ENCODE measurements around the gene MYH9. TPM values are rescaled to one million over a fixed set of nuclear protein-coding genes. Genes with fewer than 3 reads are reported as not detected.

MYH9 gene
- total and polyA plus RNA-seq, 2 experiments from 2014 or later, result 58.4 to 233 TPM

DNA sequence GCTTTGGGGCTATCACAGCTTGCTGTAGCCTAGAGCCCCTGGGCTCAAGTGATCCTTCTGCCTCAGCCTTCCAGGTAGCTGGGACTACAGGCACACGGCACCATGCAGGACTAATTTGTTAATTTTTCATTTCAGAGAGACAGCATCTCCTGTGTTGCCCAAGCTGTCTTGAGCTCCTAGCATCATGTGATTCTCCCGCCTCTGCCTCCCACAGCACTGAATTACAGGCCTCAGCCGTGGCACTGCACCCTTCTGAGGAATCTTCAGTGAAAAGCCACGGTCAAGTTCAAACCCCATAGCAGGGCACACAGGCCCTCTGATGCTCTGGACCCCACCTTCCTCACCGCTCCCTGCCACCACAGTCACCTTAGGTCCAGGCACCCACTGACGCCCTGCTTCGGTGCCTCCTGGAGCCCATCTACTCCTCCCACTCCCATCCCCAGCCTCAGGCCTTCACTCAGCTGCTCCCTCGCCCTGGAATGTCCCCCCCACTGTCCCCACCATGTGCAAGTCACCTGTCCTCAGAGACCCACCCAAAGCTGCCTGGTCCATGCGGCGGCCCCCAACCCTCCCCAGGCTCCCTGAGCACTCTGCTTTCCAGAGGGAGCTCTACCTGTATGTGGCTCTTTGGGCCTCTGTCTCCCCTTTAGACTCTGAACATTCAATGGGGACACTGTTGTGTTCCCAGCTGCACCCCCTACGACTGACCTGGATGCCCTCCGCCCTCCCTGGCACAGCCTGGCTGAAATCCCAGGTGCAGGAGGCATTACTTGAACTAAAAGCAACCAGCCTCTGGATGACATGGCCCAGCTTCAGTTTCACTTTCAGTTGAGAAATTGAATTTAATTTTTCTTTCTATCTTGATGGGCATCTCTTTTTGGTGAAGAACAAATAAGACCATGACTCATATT, 150.1 kb downstream of the MYH9 start:
- Mint-ChIP-seq H3K9me3 (peaks cover 4% of the 10 kb centered on the region), H3K36me3 (ENCODE audit: low read depth) (peaks cover 16% of the 10 kb centered on the region), H3K27me3 (ENCODE audit: insufficient read depth, low read depth, poor library complexity) (peaks cover 11% of the 10 kb centered on the region), H3K4me1 (peaks cover 22% of the 10 kb centered on the region), H3K27ac (peak overlapping the region; percentile 86; the same call in 1 of the 2 replicates), H3K4me3 (no peak overlapping the region; the same call in 2 of the 3 replicates)
- no peak overlapping the region for H3K27ac ChIP-seq (ENCODE audit: low read depth)
- H3K4me3 ChIP-seq, result no peak overlapping the region
- H3F3A ChIP-seq (replicated peaks; ENCODE audit: low read depth), result no peaks in the 10 kb centered on the region
- TF ChIP-seq EZH2phosphoT487 (IDR thresholded peaks at IDR 0.05; ENCODE audit: unreplicated experiment), result no peak
- TF ChIP-seq, protein P1, sequence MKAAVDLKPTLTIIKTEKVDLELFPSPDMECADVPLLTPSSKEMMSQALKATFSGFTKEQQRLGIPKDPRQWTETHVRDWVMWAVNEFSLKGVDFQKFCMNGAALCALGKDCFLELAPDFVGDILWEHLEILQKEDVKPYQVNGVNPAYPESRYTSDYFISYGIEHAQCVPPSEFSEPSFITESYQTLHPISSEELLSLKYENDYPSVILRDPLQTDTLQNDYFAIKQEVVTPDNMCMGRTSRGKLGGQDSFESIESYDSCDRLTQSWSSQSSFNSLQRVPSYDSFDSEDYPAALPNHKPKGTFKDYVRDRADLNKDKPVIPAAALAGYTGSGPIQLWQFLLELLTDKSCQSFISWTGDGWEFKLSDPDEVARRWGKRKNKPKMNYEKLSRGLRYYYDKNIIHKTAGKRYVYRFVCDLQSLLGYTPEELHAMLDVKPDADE (IDR thresholded peaks at IDR 0.05), result no peak
- no peak for TF ChIP-seq NANOG (IDR thresholded peaks at IDR 0.05; ENCODE audit: borderline replicate concordance)
- no peak for TF ChIP-seq POLR2AphosphoS5 (IDR thresholded peaks at IDR 0.05; ENCODE audit: low read depth)
- no peak for TF ChIP-seq ZNF331 (CRISPR knock-in tag; IDR thresholded peaks at IDR 0.05; ENCODE audit: low read depth)
- TF ChIP-seq, protein P2, sequence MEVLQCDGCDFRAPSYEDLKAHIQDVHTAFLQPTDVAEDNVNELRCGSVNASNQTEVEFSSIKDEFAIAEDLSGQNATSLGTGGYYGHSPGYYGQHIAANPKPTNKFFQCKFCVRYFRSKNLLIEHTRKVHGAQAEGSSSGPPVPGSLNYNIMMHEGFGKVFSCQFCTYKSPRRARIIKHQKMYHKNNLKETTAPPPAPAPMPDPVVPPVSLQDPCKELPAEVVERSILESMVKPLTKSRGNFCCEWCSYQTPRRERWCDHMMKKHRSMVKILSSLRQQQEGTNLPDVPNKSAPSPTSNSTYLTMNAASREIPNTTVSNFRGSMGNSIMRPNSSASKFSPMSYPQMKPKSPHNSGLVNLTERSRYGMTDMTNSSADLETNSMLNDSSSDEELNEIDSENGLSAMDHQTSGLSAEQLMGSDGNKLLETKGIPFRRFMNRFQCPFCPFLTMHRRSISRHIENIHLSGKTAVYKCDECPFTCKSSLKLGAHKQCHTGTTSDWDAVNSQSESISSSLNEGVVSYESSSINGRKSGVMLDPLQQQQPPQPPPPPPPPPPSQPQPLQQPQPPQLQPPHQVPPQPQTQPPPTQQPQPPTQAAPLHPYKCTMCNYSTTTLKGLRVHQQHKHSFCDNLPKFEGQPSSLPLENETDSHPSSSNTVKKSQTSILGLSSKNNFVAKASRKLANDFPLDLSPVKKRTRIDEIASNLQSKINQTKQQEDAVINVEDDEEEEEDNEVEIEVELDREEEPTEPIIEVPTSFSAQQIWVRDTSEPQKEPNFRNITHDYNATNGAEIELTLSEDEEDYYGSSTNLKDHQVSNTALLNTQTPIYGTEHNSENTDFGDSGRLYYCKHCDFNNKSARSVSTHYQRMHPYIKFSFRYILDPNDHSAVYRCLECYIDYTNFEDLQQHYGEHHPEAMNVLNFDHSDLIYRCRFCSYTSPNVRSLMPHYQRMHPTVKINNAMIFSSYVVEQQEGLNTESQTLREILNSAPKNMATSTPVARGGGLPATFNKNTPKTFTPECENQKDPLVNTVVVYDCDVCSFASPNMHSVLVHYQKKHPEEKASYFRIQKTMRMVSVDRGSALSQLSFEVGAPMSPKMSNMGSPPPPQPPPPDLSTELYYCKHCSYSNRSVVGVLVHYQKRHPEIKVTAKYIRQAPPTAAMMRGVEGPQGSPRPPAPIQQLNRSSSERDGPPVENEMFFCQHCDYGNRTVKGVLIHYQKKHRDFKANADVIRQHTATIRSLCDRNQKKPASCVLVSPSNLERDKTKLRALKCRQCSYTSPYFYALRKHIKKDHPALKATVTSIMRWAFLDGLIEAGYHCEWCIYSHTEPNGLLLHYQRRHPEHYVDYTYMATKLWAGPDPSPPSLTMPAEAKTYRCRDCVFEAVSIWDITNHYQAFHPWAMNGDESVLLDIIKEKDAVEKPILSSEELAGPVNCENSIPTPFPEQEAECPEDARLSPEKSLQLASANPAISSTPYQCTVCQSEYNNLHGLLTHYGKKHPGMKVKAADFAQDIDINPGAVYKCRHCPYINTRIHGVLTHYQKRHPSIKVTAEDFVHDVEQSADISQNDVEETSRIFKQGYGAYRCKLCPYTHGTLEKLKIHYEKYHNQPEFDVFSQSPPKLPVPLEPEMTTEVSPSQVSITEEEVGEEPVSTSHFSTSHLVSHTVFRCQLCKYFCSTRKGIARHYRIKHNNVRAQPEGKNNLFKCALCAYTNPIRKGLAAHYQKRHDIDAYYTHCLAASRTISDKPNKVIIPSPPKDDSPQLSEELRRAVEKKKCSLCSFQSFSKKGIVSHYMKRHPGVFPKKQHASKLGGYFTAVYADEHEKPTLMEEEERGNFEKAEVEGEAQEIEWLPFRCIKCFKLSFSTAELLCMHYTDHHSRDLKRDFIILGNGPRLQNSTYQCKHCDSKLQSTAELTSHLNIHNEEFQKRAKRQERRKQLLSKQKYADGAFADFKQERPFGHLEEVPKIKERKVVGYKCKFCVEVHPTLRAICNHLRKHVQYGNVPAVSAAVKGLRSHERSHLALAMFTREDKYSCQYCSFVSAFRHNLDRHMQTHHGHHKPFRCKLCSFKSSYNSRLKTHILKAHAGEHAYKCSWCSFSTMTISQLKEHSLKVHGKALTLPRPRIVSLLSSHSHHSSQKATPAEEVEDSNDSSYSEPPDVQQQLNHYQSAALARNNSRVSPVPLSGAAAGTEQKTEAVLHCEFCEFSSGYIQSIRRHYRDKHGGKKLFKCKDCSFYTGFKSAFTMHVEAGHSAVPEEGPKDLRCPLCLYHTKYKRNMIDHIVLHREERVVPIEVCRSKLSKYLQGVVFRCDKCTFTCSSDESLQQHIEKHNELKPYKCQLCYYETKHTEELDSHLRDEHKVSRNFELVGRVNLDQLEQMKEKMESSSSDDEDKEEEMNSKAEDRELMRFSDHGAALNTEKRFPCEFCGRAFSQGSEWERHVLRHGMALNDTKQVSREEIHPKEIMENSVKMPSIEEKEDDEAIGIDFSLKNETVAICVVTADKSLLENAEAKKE (CRISPR knock-in tag; IDR thresholded peaks at IDR 0.05), result no peak
- TF ChIP-seq JUNB (IDR thresholded peaks at IDR 0.05; ENCODE audit: unreplicated experiment), result no peak
- TF ChIP-seq CREB1 (CRISPR knock-in tag; IDR thresholded peaks at IDR 0.05; ENCODE audit: low read depth), result no peak
- no peak for TF ChIP-seq CTCF (conservative IDR thresholded peaks at IDR 0.05; ENCODE audit: low read depth in 2 of 2)
- TF ChIP-seq EZH2 (IDR thresholded peaks at IDR 0.05; ENCODE audit: low read depth, unreplicated experiment), result no peak
- no peak for TF ChIP-seq STAT1 (IDR thresholded peaks at IDR 0.05; ENCODE audit: unreplicated experiment)
- no peak for TF ChIP-seq REST (IDR thresholded peaks at IDR 0.05; ENCODE audit: unreplicated experiment)
- TF ChIP-seq ZNF114 (CRISPR knock-in tag; IDR thresholded peaks at IDR 0.05), result no peak
- no peaks in the 10 kb centered on the region; the same call in 1 of the 2 replicates for H3K79me2 ChIP-seq (replicated peaks; ENCODE audit: insufficient read depth)
- H4K20me1 ChIP-seq (replicated peaks; ENCODE audit: insufficient read depth), result no peaks in the 10 kb centered on the region
- H3K9me2 ChIP-seq (ENCODE audit: insufficient read depth), result no peaks in the 10 kb centered on the region
- DNase-seq (ENCODE audit: low spot score), result no peak
- H3K4me1 ChIP-seq (ENCODE audit: insufficient read depth), result peaks cover 8% of the 10 kb centered on the region
- H3K4me2 ChIP-seq, result no peak overlapping the region
- H3K27me3 ChIP-seq (ENCODE audit: insufficient read depth), result no peaks in the 10 kb centered on the region
- H3K36me3 ChIP-seq (ENCODE audit: insufficient read depth), result no peaks in the 10 kb centered on the region
- no peak for ATAC-seq
- H2AFZ ChIP-seq, result no peak overlapping the region
